Measurements from ENCODE around the gene MYO1D.

- TF ChIP-seq, protein P1, sequence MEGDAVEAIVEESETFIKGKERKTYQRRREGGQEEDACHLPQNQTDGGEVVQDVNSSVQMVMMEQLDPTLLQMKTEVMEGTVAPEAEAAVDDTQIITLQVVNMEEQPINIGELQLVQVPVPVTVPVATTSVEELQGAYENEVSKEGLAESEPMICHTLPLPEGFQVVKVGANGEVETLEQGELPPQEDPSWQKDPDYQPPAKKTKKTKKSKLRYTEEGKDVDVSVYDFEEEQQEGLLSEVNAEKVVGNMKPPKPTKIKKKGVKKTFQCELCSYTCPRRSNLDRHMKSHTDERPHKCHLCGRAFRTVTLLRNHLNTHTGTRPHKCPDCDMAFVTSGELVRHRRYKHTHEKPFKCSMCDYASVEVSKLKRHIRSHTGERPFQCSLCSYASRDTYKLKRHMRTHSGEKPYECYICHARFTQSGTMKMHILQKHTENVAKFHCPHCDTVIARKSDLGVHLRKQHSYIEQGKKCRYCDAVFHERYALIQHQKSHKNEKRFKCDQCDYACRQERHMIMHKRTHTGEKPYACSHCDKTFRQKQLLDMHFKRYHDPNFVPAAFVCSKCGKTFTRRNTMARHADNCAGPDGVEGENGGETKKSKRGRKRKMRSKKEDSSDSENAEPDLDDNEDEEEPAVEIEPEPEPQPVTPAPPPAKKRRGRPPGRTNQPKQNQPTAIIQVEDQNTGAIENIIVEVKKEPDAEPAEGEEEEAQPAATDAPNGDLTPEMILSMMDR (IDR thresholded peaks at IDR 0.05 in 2 of 3, conservative IDR thresholded peaks at IDR 0.05 in 1 of 3; ENCODE audit: borderline replicate concordance in 1 of 3, insufficient read depth in 1 of 3, low read depth in 2 of 3, low read length in 2 of 3) = no peak
- TF ChIP-seq POLR2AphosphoS5 (IDR thresholded peaks at IDR 0.05; ENCODE audit: low read depth, low read length) = no peak
Observed at GRCh38 chr17:32831223-32831622, 45.7 kb downstream of the MYO1D start.

Data from HCT116 (cell line).